Sigmoid colon (tissue), 7 donors: ENCODE measurements around the gene GNE. TPM values are rescaled to one million over a fixed set of nuclear protein-coding genes. Genes with fewer than 3 reads are reported as not detected.

Experiments
- DNase-seq: peaks from one replicate; pipeline ENCODE4 v3.0.0-alpha.2; 2019
- H3K27ac ChIP-seq, 4 donors: fragments of 200-600 bp; sonication (generic); one replicate each; pipeline ENCODE4 v1.5.1; 2016 to 2019; ENCODE audit warnings: mild to moderate bottlenecking in 1 of 4
- H3K27me3 ChIP-seq, 3 donors: fragments of 200-600 bp; sonication (generic); one replicate each; pipeline ENCODE4 v1.5.1; 2019; ENCODE audit warnings: mild to moderate bottlenecking in 1 of 3
- H3K36me3 ChIP-seq, 4 donors: fragments of 200-600 bp; sonication (generic); one replicate each; pipeline ENCODE4 v1.5.1; 2016 to 2019
- H3K4me1 ChIP-seq, 4 donors: fragments of 200-600 bp; sonication (generic); one replicate each; pipeline ENCODE4 v1.5.1; 2017 to 2019
- H3K4me3 ChIP-seq, 4 donors: fragments of 200-600 bp; sonication (generic); one replicate each; pipeline ENCODE4 v1.5.1; 2017 to 2019; ENCODE audit warnings: mild to moderate bottlenecking in 2 of 4, moderate library complexity in 1 of 4
- H3K9me3 ChIP-seq, 4 donors: fragments of 200-600 bp in 3 of 4; sonication (generic) in 3 of 4; one replicate each; pipeline versions ENCODE4 v1.5.1 to v1.6.1; 2013 to 2019
- CTCF ChIP-seq, 4 experiments: fragments of 450-650 bp in 3 of 4; fragments of 200-600 bp in 1 of 4; IDR thresholded peaks; one replicate each; pipeline ENCODE4 v1.5.1; 2016 to 2019; ENCODE audit warnings: antibody characterized with exemption in 4 of 4, mild to moderate bottlenecking in 3 of 4, moderate library complexity in 2 of 4
- EP300 ChIP-seq, 4 donors: sonication (generic); formaldehyde crosslinking; IDR thresholded peaks; one replicate each; pipeline ENCODE4 v1.6.1; 2017; ENCODE audit warnings: antibody characterized with exemption in 4 of 4
- POLR2A ChIP-seq, 2 donors: fragments of 450-650 bp; IDR thresholded peaks; one replicate each; pipeline ENCODE4 v1.6.1; 2016; ENCODE audit warnings: antibody characterized with exemption in 2 of 2, mild to moderate bottlenecking in 2 of 2, moderate library complexity in 2 of 2
- POLR2AphosphoS5 ChIP-seq, 4 donors: sonication (generic); formaldehyde crosslinking; IDR thresholded peaks; one replicate each; pipeline ENCODE4 v1.6.1; 2017; ENCODE audit warnings: antibody characterized with exemption in 4 of 4
- WGBS, 2 donors: extraction: QIAGEN DNeasy Blood & Tissue Kit; methylation state at CpG; one replicate each; pipeline ENCODE4 v1.1.7; 2013; 5-methylcytosine and 5-hydroxymethylcytosine counted together
- intact Hi-C: fragments of 100-400 bp; cut with DNase I; formaldehyde crosslinking; loops from one replicate; pipeline ENCODE4 v1.15.1; 2023
- polyA plus RNA-seq, 3 donors: library from polyadenylated mRNA; stranded (reverse); fragments of 200-250 nt; gene quantifications; one replicate each; pipeline ENCODE4 v1.2.3, GENCODE V29; 2013
- total RNA-seq, 4 donors: library from RNA; depleted of rRNA; stranded (reverse); fragments of >200 nt; gene quantifications; one replicate each; pipeline ENCODE4 v1.1.0, GENCODE V29; 2016
- donor health status: healthy with polysubstance abuse.
- donor health status: Bipolar disorder and iron deficiency.
- donor health status: healthy.

GNE gene
- total and polyA plus RNA-seq, 7 donors, result 22.5 to 74.0 (median 28.2) TPM

GRCh38 chr9:36210722-36211121 is 47.5 kb downstream of the GNE start:
- DNase-seq, result no peak
- H3K27ac ChIP-seq, result no peak overlapping the region
- intact Hi-C loops, result no loop called here
- WGBS, 2 donors, result 91 to 93% methylated on average over 8 of the region's 8 CpGs
- H3K36me3 ChIP-seq, result peaks cover 8 to 89% (median 34%) of the 10 kb centered on the region in 4 donors
- no peak overlapping the region for H3K4me3 ChIP-seq
- no peaks in the 10 kb centered on the region for H3K9me3 ChIP-seq
- H3K27me3 ChIP-seq, result no peaks in the 10 kb centered on the region
- peaks cover 0 to 59% (median 25%) of the 10 kb centered on the region in 4 donors for H3K4me1 ChIP-seq
- no peak for TF ChIP-seq CTCF (IDR thresholded peaks at IDR 0.05)
- TF ChIP-seq POLR2AphosphoS5 (IDR thresholded peaks at IDR 0.05), result no peak
- TF ChIP-seq EP300 (IDR thresholded peaks at IDR 0.05), result no peak
- TF ChIP-seq POLR2A (IDR thresholded peaks at IDR 0.05), result no peak

DNA sequence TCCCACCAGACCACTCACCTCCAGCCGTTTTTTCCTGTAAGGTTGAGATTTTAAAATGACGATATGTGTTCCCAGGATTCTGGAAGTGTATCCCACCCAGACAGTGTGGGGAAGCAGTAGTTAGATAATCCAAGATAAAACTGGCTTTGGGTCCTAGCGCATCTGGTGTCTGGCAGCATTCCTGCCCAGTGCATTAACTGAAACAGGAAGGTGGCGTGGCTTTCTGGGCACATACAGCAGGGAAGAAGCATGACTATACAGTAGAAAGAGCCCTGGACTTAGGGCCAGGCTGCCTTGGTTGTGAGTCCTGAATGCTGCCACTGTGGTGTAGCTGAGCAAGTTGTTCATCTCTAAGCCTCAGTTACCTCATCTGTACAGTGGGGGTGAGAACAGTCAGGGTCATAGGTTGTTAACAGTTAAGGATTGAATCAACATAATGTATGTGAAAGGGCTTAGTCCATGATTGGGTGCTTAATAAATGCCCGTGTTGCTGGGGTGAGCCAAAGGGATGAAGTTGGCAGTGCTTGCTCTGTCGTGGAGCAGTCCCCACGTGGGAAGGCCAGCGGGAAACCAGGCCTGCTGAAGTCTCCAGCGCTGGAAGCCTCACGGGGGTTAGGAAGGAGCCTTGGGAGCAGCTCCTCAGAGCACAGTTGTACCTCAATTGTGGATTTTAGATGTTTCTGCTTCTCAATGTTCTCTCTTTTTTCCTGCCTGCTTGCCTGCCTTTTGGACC is 49.6 kb downstream of the GNE start:
- Histone ChIP-seq H3K27ac (peak overlapping the region in 1 of 4 donors; percentile 8), H3K4me1 (peaks cover 0 to 43% (median 13%) of the 10 kb centered on the region in 4 donors), H3K36me3 (peaks cover 17 to 99% (median 52%) of the 10 kb centered on the region in 4 donors), H3K9me3 (no peaks in the 10 kb centered on the region), H3K4me3 (no peak overlapping the region), H3K27me3 (no peaks in the 10 kb centered on the region)
- TF ChIP-seq POLR2AphosphoS5 (IDR thresholded peaks at IDR 0.05) (no peak), CTCF (IDR thresholded peaks at IDR 0.05) (no peak), EP300 (IDR thresholded peaks at IDR 0.05) (no peak), POLR2A (IDR thresholded peaks at IDR 0.05) (no peak)
- DNase-seq, result peak; percentile 52
- intact Hi-C loops, result no loop called here
- 76 to 86% methylated on average over 10 of the region's 10 CpGs for WGBS, 2 donors

DNA sequence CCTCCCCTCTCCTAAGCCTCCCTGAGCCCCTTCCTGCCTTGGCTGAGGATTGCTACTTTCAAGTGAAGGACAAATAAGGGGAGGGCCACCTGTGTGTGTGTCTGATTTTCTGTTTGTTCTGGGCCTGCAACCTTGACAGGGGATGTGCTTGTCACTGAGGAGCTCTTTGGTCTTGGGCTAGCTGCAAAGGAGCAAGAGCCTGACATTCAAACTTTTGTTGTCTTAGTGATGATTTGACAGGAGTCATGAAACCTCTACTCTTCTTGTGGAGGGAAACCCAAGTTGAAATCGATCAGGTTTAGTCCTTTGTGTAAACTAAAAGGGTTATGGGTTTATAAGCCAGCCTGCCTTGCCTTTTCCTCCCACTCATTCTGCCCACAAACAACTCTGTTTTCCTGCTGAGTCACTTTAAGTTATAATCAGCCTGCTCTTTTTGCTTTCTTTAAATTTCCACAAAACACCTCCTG is 50.7 kb downstream of the GNE start:
- H3K9me3 ChIP-seq, result no peaks in the 10 kb centered on the region
- peaks cover 10 to 99% (median 59%) of the 10 kb centered on the region in 4 donors for H3K36me3 ChIP-seq
- H3K4me3 ChIP-seq, result no peak overlapping the region
- no peak for DNase-seq
- H3K4me1 ChIP-seq, result peaks cover 0 to 38% (median 13%) of the 10 kb centered on the region in 4 donors
- 13 to 15% methylated on average over 1 of the region's 1 CpG for WGBS, 2 donors
- TF ChIP-seq POLR2A (IDR thresholded peaks at IDR 0.05) (no peak), EP300 (IDR thresholded peaks at IDR 0.05) (no peak), POLR2AphosphoS5 (IDR thresholded peaks at IDR 0.05) (no peak), CTCF (IDR thresholded peaks at IDR 0.05) (no peak)
- intact Hi-C loops, result no loop called here
- peak overlapping the region in 1 of 4 donors; percentile 8 for H3K27ac ChIP-seq
- no peaks in the 10 kb centered on the region for H3K27me3 ChIP-seq

GRCh38 chr9:36207016-36207415 is 51.2 kb downstream of the GNE start:
- WGBS, 2 donors, result 90 to 93% methylated on average over 4 of the region's 4 CpGs
- Histone ChIP-seq H3K27me3 (no peaks in the 10 kb centered on the region), H3K4me1 (peaks cover 0 to 38% (median 13%) of the 10 kb centered on the region in 4 donors), H3K9me3 (no peaks in the 10 kb centered on the region), H3K36me3 (peaks cover 15 to 99% (median 62%) of the 10 kb centered on the region in 4 donors), H3K4me3 (no peak overlapping the region), H3K27ac (peak overlapping the region in 1 of 4 donors; percentile 8)
- DNase-seq, result peak; percentile 20
- TF ChIP-seq POLR2AphosphoS5 (IDR thresholded peaks at IDR 0.05) (no peak), EP300 (IDR thresholded peaks at IDR 0.05) (no peak), POLR2A (IDR thresholded peaks at IDR 0.05) (no peak), CTCF (IDR thresholded peaks at IDR 0.05) (no peak)
- intact Hi-C loops, result no loop called here
